A549 (cell line): ENCODE measurements around the gene STAG3.
"Not testable (repeated sequence)": the region's sequence is repeated elsewhere in the genome, so short reads cannot be mapped to it uniquely, and the experiment has no call there.

Source experiments
- EP300 ChIP-seq, 2 experiments: fragments of >200 bp; sonication (Bioruptor Twin); formaldehyde crosslinking; IDR thresholded peaks; 2 replicates in 1 of 2; 3 replicates in 1 of 2; pipeline ENCODE4 v1.6.1; 2016 to 2017
- HDAC2 ChIP-seq: fragments of 200-600 bp; sonication (generic); IDR thresholded peaks from 2 replicates; pipeline ENCODE4 v1.6.1; 2016
- JUN ChIP-seq, 2 experiments: fragments of >200 bp; sonication (Bioruptor Twin); formaldehyde crosslinking; IDR thresholded peaks; 2 replicates in 1 of 2; 3 replicates in 1 of 2; pipeline ENCODE4 v1.6.1; 2016 to 2017
- KDM1A ChIP-seq: fragments of 200-600 bp; sonication (generic); IDR thresholded peaks from 2 replicates; pipeline ENCODE4 v1.6.1; 2016; ENCODE audit warnings: low read depth, mild to moderate bottlenecking
- MYC ChIP-seq: IDR thresholded peaks from 2 replicates; pipeline ENCODE4 v1.6.1; 2012; ENCODE audit warnings: mild to moderate bottlenecking, inconsistent platforms, low read length, improper control_type of control experiment, borderline replicate concordance
- POLR2A ChIP-seq: IDR thresholded peaks from 2 replicates; pipeline ENCODE4 v1.6.1; 2012; ENCODE audit warnings: mild to moderate bottlenecking, low read length
- RFX5 ChIP-seq: fragments of 450-650 bp; IDR thresholded peaks from 2 replicates; pipeline ENCODE4 v1.7.1; 2014; ENCODE audit warnings: antibody characterized with exemption, mild to moderate bottlenecking, moderate library complexity
- ZFP36 ChIP-seq: fragments of 450-650 bp; IDR thresholded peaks from 2 replicates; pipeline ENCODE4 v1.6.1; 2014; ENCODE audit warnings: borderline replicate concordance; ENCODE audit not compliant: partially characterized antibody
- TF ChIP-seq, protein P1 (sequence below): fragments of >200 bp; sonication (Bioruptor Twin); formaldehyde crosslinking; IDR thresholded peaks from 3 replicates; pipeline ENCODE4 v1.5.1; 2016
- TF ChIP-seq, protein P2 (sequence below): fragments of 200-600 bp; sonication (generic); IDR thresholded peaks from 2 replicates; pipeline ENCODE4 v1.6.1; 2016; ENCODE audit warnings: antibody characterized with exemption, mild to moderate bottlenecking, moderate library complexity

DNA sequence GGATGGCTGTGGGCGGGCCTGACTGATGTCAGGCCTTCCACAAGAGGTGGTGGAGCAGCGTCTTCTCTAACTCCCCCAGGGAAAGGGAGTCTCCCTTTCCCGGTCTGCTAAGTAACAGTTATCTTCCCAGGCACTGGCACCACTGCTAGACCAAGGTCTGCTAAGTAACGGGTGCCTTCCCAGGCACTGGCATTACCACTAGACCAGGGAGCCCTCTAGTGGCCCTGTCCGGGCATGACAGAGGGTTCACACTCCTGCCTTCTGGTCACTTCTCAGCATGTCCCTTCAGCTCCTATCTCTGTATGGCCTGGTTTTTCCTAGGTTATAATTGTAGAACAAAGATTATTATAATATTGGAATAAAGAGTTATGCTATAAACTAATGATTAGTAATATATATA lies 40.2 kb downstream of the STAG3 start:
- TF ChIP-seq KDM1A; EP300 (IDR thresholded peaks at IDR 0.05); RFX5; HDAC2; MYC; POLR2A; JUN (IDR thresholded peaks at IDR 0.05); ZFP36: not testable (repeated sequence)
- TF ChIP-seq, protein P1, sequence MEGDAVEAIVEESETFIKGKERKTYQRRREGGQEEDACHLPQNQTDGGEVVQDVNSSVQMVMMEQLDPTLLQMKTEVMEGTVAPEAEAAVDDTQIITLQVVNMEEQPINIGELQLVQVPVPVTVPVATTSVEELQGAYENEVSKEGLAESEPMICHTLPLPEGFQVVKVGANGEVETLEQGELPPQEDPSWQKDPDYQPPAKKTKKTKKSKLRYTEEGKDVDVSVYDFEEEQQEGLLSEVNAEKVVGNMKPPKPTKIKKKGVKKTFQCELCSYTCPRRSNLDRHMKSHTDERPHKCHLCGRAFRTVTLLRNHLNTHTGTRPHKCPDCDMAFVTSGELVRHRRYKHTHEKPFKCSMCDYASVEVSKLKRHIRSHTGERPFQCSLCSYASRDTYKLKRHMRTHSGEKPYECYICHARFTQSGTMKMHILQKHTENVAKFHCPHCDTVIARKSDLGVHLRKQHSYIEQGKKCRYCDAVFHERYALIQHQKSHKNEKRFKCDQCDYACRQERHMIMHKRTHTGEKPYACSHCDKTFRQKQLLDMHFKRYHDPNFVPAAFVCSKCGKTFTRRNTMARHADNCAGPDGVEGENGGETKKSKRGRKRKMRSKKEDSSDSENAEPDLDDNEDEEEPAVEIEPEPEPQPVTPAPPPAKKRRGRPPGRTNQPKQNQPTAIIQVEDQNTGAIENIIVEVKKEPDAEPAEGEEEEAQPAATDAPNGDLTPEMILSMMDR = peak; percentile 39
- TF ChIP-seq, protein P2, sequence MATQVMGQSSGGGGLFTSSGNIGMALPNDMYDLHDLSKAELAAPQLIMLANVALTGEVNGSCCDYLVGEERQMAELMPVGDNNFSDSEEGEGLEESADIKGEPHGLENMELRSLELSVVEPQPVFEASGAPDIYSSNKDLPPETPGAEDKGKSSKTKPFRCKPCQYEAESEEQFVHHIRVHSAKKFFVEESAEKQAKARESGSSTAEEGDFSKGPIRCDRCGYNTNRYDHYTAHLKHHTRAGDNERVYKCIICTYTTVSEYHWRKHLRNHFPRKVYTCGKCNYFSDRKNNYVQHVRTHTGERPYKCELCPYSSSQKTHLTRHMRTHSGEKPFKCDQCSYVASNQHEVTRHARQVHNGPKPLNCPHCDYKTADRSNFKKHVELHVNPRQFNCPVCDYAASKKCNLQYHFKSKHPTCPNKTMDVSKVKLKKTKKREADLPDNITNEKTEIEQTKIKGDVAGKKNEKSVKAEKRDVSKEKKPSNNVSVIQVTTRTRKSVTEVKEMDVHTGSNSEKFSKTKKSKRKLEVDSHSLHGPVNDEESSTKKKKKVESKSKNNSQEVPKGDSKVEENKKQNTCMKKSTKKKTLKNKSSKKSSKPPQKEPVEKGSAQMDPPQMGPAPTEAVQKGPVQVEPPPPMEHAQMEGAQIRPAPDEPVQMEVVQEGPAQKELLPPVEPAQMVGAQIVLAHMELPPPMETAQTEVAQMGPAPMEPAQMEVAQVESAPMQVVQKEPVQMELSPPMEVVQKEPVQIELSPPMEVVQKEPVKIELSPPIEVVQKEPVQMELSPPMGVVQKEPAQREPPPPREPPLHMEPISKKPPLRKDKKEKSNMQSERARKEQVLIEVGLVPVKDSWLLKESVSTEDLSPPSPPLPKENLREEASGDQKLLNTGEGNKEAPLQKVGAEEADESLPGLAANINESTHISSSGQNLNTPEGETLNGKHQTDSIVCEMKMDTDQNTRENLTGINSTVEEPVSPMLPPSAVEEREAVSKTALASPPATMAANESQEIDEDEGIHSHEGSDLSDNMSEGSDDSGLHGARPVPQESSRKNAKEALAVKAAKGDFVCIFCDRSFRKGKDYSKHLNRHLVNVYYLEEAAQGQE = not testable (repeated sequence)
